LNCaP clone FGC (cell line): ENCODE results near the gene BORCS5.

Source experiments
- DNase-seq: peaks from one replicate; pipeline ENCODE4 v3.0.0-alpha.2; 2011; ENCODE audit warnings: low read depth
- H3K4me3 ChIP-seq: 2 replicates; pipeline ENCODE4 v1.5.1; 2011; ENCODE audit warnings: mild to moderate bottlenecking, low read depth, low read length, control low read depth
- CTCF ChIP-seq: IDR thresholded peaks from 2 replicates; pipeline ENCODE4 v1.5.1; 2012; ENCODE audit warnings: mild to moderate bottlenecking; ENCODE audit not compliant: control insufficient read depth, insufficient read depth; ENCODE audit errors: extremely low read depth

Gene BORCS5

GRCh38 chr12:12379831-12380730 is 23.2 kb downstream of the BORCS5 start:
- H3K4me3 ChIP-seq = no peak overlapping the region
- TF ChIP-seq CTCF = no peak

GRCh38 chr12:12380949-12381593 is 24.2 kb downstream of the BORCS5 start:
- DNase-seq = no peak
- no peak for TF ChIP-seq CTCF

More at GRCh38 chr12:12379831-12380730, 23.2 kb downstream of the BORCS5 start:
- DNase-seq = no peak

GRCh38 chr12:12381982-12382381 is 25.1 kb downstream of the BORCS5 start:
- no peak overlapping the region for H3K4me3 ChIP-seq
- no peak for TF ChIP-seq CTCF
- no peak for DNase-seq

More at GRCh38 chr12:12380949-12381593, 24.2 kb downstream of the BORCS5 start:
- H3K4me3 ChIP-seq = no peak overlapping the region

- no peak overlapping the region for H3K4me3 ChIP-seq
- no peak for TF ChIP-seq CTCF
- no peak for DNase-seq
Observed at GRCh38 chr12:12384571-12385340, 27.9 kb downstream of the BORCS5 start.

- TF ChIP-seq CTCF = no peak
- H3K4me3 ChIP-seq = no peak overlapping the region
- no peak for DNase-seq
Observed at GRCh38 chr12:12387501-12387900, 30.6 kb downstream of the BORCS5 start.

- DNase-seq = no peak
- H3K4me3 ChIP-seq = no peak overlapping the region
- TF ChIP-seq CTCF = no peak
Observed at GRCh38 chr12:12392413-12392812, 35.5 kb downstream of the BORCS5 start.
